Measurements from ENCODE around the gene ZBTB7C.
A peak's percentile ranks its signal among the peaks of the same experiment; 100 is the strongest.
"Not testable (repeated sequence)": the region's sequence is repeated elsewhere in the genome, so short reads cannot be mapped to it uniquely, and the experiment has no call there.

The ZBTB7C gene

DNA sequence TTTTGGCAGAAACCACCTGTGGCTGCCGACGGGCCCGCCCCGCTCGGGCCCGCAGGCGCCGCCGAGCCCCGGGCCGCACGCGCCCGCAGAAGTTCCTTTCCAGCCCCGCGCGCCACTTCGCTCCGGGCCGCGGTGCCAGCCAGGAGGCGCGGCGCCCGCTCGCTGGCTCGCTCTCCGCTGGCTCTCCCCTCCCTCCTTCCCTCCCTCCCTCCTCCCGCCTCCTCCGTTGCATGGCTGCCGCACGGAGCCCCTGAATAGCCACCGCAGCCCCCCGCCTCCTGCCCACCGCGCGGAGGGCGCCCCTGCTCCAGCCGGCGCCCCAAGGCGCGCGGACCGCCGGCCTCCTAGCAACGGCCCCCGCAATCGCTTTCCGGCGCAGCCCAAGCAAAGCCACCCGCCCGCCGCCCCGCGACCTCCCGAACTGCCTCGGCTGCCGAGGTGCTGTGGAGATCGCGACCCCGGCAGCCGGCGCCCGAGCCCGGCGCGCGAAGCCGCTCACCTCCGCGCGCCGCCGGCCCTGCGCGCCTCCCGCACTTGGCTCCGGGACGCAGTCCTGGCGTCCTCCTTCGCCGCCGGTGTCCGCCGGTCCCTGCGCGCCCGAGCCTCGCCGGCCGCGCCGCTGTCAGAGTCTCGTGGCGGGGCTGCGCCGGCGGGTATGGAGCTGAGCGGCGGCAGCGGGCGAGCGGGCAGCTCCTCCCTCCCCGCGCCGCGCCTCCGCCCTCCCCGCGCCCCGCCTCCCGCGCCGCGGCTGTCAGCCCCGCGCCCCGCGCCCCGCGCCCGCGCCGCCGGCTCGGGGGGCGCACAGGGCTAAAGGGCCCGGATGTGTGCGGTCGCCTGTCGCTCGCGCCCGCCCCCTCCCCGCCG lies at the start of gene ZBTB7C:
Gene ZBTB7C, minus strand, starts transcription at position 657 of the 864 bp plus-strand sequence.
- no peak for DNase-seq

DNA sequence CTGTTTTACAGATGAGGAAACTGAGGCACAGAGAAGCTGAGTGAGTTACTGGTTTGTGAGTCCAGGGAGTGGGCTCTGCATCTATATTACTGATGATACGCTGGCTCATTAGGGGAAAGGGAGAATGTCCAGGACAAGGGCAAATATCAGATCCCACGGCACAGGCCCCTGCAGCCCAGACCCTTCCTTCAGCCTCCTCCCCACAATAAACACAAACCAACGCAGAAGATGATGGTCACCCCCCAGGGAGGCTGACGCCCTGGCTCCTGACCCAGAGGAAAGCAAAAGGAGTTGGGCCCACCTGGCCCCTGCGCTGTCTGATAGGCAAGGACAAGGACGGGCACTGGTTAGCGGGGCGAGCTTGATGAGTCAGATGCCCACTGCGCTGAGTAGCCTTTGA lies 47.7 kb upstream of the ZBTB7C start:
- DNase-seq = no peak

DNA sequence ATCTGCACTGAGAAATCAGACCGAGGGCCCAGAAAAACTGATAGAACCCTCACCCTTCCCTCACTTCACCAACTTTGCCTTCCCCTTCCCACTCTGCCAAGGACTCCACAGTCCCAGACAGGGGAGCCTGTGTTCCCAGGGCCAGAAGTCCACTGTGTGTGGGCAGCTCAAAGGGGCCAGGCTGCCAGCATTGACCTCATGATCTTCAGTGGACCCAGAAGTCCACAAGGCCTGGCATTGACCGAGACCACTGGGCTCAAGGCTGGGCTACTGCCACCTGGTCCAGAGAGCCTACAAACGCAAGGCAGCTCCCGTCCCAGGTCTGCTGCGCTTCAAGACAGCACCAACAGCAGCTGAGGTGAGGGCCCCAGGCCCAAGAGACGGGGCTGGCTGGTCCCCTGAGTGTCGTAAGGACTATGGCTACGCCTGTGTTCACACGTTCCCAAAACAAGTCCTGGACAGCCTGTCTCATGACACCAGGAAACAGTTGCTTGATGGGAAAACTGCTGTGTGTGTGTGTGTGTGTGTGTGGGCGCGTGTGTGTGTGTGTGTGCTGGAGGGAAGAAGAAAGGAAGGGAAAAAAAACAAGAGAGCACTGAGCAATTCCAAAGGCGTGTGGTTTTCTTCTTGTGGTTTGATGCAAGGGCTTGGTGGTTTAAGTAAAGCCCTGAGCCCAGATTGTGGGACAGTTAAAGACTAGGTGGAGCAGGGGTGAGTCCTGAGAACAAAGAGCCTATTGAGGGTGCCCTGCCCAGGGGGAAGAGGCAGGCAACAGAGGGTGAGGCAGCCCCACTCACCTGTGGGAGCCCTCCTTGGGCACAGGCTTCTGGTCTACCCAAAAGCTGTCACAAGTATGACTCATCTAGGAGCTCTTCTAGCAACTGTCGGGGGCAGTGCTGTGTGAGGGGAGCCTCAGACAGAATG lies 46.6 kb upstream of the ZBTB7C start:
- no peak for DNase-seq

DNA sequence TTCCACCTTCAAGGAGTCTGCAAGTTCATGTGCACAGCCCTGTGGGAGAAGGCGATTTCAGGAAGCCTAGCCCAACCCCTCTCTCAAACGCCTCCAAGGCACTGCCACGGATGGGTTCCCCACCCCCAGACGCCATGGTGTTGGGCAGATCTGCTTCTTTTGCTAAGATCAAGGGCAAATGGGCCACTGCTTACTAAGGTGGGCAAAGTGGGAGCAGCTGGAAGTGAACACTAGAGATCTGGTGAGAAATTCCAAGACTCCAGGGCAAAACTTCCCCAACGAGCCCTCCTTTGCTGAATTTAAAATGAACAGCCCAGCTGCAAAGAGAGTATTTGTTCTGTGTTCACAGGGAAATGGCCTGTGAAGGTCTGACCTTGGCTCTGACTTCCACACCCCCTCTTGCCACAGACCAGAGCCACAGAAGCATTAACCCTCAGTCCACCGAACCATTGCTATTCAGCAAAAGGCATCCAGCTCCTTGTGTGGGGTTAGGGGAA lies 45.1 kb upstream of the ZBTB7C start:
- DNase-seq = no peak

DNA sequence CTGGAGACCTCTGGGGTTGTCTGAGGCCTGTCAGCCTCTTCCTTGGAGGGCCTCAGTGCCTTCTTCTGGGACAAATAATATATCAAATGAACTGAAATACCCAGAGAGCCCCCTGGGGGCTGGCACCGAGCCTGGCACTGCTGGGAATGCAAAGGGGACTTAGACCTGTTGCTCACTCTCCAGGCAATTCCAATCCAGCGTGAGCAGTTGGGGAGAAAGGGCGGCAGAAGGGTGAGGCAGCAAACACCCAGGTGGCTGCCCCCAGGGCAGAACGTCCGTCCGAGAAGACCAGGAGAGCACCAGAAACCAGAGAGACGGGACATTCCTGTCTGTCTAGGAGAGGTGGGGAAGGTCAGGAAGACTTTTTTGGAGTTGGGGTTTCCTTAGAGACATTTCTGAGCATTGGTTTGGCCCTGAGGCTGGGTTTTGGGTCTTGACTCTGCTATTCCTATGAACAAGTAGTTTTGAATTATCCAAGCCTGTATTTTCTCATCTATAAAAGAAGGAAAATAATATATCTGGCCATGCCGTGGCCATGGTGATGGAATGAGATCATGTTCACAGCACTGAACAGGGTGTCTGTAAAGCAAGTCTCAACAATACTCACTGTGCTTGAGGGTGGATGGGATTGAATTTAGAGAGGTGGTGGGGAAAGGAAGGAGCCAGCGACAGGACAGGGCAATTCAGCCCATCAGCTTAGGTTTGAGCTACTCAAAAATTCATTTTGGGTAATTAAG lies 44.3 kb upstream of the ZBTB7C start:
- no peak for DNase-seq

- DNase-seq = no peak
These were observed 43.7 kb upstream of the ZBTB7C start for GRCh38 chr18:48452861-48453323.

- DNase-seq = no peak
These were observed 41.5 kb upstream of the ZBTB7C start for GRCh38 chr18:48450685-48451084.

DNA sequence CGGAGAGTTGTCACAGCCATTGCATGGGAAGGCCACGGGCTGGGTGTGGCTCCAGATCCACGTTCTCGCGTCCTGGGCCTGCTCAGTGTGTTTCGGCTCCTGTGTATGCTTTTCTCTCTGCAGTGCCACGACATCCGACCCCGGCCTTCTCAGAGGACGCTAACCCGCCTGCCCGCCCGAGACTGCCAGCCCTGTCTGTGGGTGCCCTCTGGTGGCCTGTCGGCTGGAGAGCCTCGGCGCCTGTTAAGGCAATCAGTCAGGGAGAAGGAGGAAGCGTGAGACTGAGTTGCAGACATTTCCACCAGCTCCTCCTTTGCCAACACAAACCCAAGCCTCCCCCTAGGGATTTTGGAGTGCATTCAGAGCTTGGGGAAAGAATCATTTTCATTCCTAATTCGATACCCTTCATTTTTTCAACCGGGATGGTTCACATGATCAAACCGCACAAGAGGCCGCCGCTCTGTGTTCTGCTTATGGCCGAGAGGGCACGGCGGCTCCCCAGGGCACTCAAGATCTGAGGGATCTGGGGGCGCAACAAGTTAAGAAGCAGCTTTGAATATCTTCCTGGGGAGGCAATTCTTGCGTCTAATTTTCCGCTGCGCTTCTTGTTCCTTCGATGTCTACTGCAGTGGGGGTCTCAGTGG lies 37.5 kb upstream of the ZBTB7C start:
- peak; percentile 77 for DNase-seq

DNA sequence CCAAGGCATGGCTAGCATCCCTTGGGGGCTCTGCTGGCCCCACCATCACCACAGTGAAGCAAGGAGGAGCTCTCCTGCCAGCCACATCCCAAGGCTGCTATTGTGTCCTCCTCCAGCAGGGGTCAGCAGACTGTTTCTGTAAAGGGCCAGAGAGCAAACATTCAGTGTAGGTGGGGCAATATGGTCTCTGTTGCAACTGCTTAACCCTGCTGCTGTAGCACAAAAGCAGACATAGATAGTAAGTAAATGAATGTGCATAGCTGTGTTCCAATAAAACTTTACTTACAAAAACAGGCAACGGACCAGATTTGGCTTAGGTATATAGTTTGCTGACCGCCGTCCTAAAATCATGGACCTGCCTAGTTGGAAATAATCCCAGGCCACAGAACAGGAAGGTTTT lies 36.4 kb upstream of the ZBTB7C start:
- DNase-seq = peak; percentile 71

DNA sequence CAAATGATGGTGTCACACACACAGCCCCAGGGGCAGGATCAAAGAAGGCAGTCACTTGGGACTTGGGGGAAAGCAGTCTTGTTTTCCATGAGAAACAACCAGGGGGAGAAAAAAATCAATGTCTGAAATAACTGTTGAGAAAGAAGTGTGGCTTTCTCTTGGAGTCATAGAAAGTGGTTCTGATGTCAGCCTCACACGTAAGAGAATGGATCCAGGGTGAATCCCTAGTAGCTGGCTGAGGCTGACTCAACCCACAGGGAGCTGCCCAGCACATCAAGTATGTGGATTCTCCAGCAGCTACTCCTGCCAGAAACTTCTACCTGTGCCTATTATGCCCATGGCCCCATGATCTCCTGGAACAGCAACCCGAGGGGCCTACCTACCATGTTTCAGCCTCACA lies 33.6 kb upstream of the ZBTB7C start:
- no peak for DNase-seq

DNA sequence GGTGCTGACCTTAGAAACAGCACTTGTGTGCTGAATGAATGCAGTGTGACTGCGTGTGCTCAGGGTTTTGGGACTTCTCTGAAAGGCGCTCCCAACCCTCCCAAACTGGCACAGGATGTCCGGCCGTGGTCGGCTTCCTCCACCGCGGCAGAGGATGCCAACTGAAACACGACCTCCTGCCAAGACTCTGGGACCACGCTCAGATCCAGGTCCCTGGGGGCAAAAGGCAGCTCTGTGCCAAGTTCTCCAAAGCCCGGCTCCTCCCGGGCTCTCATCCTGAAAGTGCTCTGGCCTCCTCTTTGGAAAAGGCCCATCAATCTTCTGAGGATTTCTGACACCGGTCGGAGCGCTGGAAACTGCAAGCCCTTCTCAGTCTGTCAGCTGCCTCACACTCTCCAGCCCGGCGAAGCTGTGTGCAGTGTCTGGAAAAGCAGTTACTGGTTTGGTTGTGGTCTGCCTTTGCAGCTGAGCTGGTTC lies 32.3 kb upstream of the ZBTB7C start:
- no peak for DNase-seq

DNA sequence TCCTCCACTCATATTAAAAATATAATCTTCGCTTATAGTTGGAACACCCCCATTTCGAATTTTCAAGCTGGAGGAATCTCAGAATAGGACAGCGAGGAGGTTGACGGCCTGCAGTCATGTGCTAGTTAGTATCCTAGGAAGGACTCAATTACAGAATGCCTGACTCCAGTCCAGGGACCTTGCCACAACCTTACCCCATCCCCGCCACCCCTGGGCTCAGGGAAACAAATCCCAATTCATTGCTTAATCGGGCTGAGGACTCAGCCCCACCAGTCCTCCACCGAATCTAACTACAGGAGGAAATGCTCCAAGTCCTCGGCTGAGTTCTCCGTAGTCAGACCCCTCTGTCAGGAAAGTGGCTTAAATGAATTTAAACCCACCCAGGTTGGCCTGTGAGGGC lies 31.7 kb upstream of the ZBTB7C start:
- no peak for DNase-seq

DNA sequence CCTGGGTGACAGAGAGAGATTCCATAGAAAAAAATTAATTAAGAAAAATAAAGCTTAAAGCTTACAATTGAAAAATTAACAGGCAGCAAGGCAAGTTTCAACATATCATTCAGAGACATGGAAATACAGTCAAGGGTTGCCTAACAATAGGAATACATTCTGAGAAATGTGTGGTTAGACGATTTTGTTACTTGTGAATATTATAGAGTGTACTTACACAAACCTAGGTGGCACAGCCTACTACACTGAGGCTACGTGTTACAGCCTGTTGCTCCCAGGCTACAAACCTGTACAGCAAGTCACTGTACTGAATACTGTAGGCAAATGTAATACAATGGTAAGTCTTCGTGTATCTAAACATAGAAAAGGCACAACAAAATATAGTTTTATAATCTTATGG lies 27.7 kb upstream of the ZBTB7C start:
- no peak for DNase-seq

- DNase-seq = not testable (repeated sequence)
These were observed 25.2 kb upstream of the ZBTB7C start for GRCh38 chr18:48434382-48434781.

GRCh38 chr18:48433541-48433940 lies 24.4 kb upstream of the ZBTB7C start:
- DNase-seq = no peak

GRCh38 chr18:48430150-48430549 lies 21.0 kb upstream of the ZBTB7C start:
- no peak for DNase-seq

- no peak for DNase-seq
These were observed 19.4 kb upstream of the ZBTB7C start for GRCh38 chr18:48428475-48429177.

GRCh38 chr18:48422947-48423378 lies 13.8 kb upstream of the ZBTB7C start:
- no peak for DNase-seq

- no peak for DNase-seq
These were observed 10.3 kb upstream of the ZBTB7C start for GRCh38 chr18:48419277-48420022.

DNA sequence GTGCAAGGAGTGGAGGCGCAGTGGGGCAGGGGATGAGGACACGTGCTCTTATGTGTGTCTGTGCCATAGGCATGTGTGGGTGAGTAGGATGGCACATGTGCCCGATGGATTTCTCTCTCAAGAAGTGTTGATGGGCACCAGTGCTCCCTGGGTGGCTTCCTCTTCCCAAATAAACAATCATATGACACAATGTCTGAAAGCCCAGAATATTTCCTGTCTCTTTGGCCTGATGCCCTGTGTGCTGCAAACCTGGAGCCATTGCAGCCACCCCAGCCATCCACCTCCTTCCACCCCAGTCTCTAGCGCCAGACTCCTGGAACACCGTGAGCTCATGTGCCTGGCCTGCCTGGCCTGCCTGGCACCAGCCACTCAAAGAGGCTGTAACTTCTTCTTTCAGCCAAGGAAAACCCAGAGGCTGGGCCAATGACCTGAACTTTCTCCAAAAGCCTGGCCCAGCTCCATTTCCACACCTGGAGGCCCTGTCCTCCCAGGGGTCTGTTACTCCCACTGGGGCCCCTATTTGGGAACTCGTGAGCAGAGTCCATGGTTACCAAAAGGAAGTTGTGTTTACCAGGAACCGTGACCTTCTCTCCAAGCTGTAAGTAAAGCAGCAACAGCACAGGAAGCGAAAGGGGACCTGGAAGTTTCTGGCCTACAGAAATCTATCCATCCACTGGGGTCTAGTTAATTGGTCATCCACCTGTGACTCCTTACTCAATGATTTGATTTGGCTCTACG lies 9.5 kb upstream of the ZBTB7C start:
- no peak for DNase-seq
